Panc1 (cell line): ENCODE results near the gene ELMO1. TPM values are rescaled to one million over a fixed set of nuclear protein-coding genes. Genes with fewer than 3 reads are reported as not detected.

Experiments used
- ATAC-seq: fragments of 200-7000 bp; cut with Tn5 transposase; 2 replicates; pipeline ENCODE4 v1.9.1; 2020; ENCODE audit warnings: mild to moderate bottlenecking, moderate library complexity
- BruUV-seq: library from RNA; stranded (reverse); fragments of 400-500 nt; replicated peaks from 2 replicates; lab custom pipeline; 2021; lab: Mats Ljungman, UMichigan
- CTCF ChIA-PET: fragments of 300-600 bp; sonication (Branson Sonifier 250); formaldehyde crosslinking; loops from one replicate; lab custom pipeline; 2022; ENCODE audit warnings: antibody characterized with exemption; lab: Charles Lee
- POLR2A ChIA-PET: fragments of 300-600 bp; sonication (Branson Sonifier 250); formaldehyde crosslinking; loops from one replicate; lab custom pipeline; 2022; ENCODE audit warnings: antibody characterized with exemption; lab: Charles Lee
- DNase-seq: peaks from one replicate; pipeline ENCODE4 v3.0.0-alpha.2; 2010; ENCODE audit warnings: low read depth, low spot score
- H3K27ac ChIP-seq: 2 replicates; pipeline ENCODE4 v1.5.1; 2011; ENCODE audit warnings: mild to moderate bottlenecking, low read length, inconsistent platforms
- H3K27me3 ChIP-seq: fragments of 200-500 bp; sonication (Bioruptor generic); 2 replicates; pipeline ENCODE4 v1.6.0; 2014; ENCODE audit warnings: low read length, inconsistent platforms; ENCODE audit not compliant: control insufficient read depth, insufficient read depth
- H3K36me3 ChIP-seq: fragments of 200-500 bp; sonication (Bioruptor generic); 2 replicates; pipeline ENCODE4 v1.5.1; 2014; ENCODE audit warnings: inconsistent platforms, mild to moderate bottlenecking, low read length, moderate library complexity; ENCODE audit not compliant: control insufficient read depth, insufficient read depth
- H3K4me1 ChIP-seq: 2 replicates; pipeline ENCODE4 v1.5.1; 2011; ENCODE audit warnings: inconsistent platforms, mild to moderate bottlenecking, low read length, moderate library complexity; ENCODE audit not compliant: control insufficient read depth, insufficient read depth
- H3K4me3 ChIP-seq, 2 experiments: 2 replicates each; pipeline ENCODE4 v1.5.1; 2011 to 2012; ENCODE audit warnings: low read depth in 2 of 2, low read length in 2 of 2, mild to moderate bottlenecking in 2 of 2, inconsistent platforms in 1 of 2, moderate library complexity in 1 of 2
- H3K9me3 ChIP-seq: fragments of 200-500 bp; sonication (Bioruptor generic); 2 replicates; pipeline ENCODE4 v1.5.1; 2014; ENCODE audit warnings: low read depth, mild to moderate bottlenecking, inconsistent platforms, low read length, moderate library complexity; ENCODE audit not compliant: control insufficient read depth, insufficient read depth
- CTCF ChIP-seq: fragments of 450-650 bp; IDR thresholded peaks from 2 replicates; pipeline ENCODE4 v1.5.1; 2017; ENCODE audit warnings: mild to moderate bottlenecking
- POLR2AphosphoS5 ChIP-seq: IDR thresholded peaks from 2 replicates; pipeline ENCODE4 v1.6.1; 2012; ENCODE audit warnings: mild to moderate bottlenecking, low read depth, low read length, moderate library complexity
- SIN3A ChIP-seq: IDR thresholded peaks from 2 replicates; pipeline ENCODE4 v1.6.1; 2012; ENCODE audit warnings: low read depth, mild to moderate bottlenecking, low read length, moderate library complexity, borderline replicate concordance; ENCODE audit not compliant: insufficient read depth
- TCF7L2 ChIP-seq: IDR thresholded peaks from 2 replicates; pipeline ENCODE4 v1.6.1; 2011; ENCODE audit warnings: mild to moderate bottlenecking, low read depth, low read length, inconsistent platforms
- in situ Hi-C: cut with HindIII; loops from 2 replicates; pipeline ENCODE4 v1.10.0; 2016; ENCODE audit warnings: low sequenced_read_pairs, low pct_unique_long_range_greater_than_20kb
- intact Hi-C: fragments of 100-400 bp; cut with micrococcal nuclease; formaldehyde crosslinking; loops from one replicate; pipeline ENCODE4 v1.10.0; 2022; ENCODE audit not compliant: unreplicated experiment
- total RNA-seq: library from RNA; stranded (reverse); gene quantifications from one replicate; pipeline ENCODE4 v1.2.1, GENCODE V29; 2021; ENCODE audit not compliant: unreplicated experiment
- TF ChIP-seq, protein P1 (sequence below), 2 experiments: IDR thresholded peaks; 2 replicates each; pipeline ENCODE4 v1.6.1; 2011 to 2012; ENCODE audit warnings: low read depth in 2 of 2, control low read depth in 1 of 2, low read length in 1 of 2, mild to moderate bottlenecking in 1 of 2, moderate library complexity in 1 of 2; ENCODE audit not compliant: insufficient read depth in 1 of 2

The ELMO1 gene
- total RNA-seq, 1 experiment from 2014 or later = 0.80 TPM

- DNase-seq (no peak), ATAC-seq (no peak)
- intact Hi-C loops = no loop called here
- BruUV-seq = no TSS peak
- Histone ChIP-seq H3K27me3 (peaks cover 31% of the 10 kb centered on the region), H3K4me1 (no peaks in the 10 kb centered on the region), H3K9me3 (no peaks in the 10 kb centered on the region), H3K27ac (no peak overlapping the region), H3K36me3 (no peaks in the 10 kb centered on the region), H3K4me3 (no peak overlapping the region)
- in situ Hi-C loops = no loop called here
- CTCF ChIA-PET = no interaction called here
- POLR2A ChIA-PET = no interaction called here
- TF ChIP-seq TCF7L2 (no peak), CTCF (no peak), SIN3A (no peak), POLR2AphosphoS5 (no peak)
- TF ChIP-seq, protein P1, sequence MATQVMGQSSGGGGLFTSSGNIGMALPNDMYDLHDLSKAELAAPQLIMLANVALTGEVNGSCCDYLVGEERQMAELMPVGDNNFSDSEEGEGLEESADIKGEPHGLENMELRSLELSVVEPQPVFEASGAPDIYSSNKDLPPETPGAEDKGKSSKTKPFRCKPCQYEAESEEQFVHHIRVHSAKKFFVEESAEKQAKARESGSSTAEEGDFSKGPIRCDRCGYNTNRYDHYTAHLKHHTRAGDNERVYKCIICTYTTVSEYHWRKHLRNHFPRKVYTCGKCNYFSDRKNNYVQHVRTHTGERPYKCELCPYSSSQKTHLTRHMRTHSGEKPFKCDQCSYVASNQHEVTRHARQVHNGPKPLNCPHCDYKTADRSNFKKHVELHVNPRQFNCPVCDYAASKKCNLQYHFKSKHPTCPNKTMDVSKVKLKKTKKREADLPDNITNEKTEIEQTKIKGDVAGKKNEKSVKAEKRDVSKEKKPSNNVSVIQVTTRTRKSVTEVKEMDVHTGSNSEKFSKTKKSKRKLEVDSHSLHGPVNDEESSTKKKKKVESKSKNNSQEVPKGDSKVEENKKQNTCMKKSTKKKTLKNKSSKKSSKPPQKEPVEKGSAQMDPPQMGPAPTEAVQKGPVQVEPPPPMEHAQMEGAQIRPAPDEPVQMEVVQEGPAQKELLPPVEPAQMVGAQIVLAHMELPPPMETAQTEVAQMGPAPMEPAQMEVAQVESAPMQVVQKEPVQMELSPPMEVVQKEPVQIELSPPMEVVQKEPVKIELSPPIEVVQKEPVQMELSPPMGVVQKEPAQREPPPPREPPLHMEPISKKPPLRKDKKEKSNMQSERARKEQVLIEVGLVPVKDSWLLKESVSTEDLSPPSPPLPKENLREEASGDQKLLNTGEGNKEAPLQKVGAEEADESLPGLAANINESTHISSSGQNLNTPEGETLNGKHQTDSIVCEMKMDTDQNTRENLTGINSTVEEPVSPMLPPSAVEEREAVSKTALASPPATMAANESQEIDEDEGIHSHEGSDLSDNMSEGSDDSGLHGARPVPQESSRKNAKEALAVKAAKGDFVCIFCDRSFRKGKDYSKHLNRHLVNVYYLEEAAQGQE (IDR thresholded peaks at IDR 0.05; ENCODE audit: insufficient read depth in 1 of 2, low read depth in 2 of 2, low read length in 1 of 2) = no peak
These were observed 192.0 kb downstream of the ELMO1 start for GRCh38 chr7:37256631-37257030.

DNA sequence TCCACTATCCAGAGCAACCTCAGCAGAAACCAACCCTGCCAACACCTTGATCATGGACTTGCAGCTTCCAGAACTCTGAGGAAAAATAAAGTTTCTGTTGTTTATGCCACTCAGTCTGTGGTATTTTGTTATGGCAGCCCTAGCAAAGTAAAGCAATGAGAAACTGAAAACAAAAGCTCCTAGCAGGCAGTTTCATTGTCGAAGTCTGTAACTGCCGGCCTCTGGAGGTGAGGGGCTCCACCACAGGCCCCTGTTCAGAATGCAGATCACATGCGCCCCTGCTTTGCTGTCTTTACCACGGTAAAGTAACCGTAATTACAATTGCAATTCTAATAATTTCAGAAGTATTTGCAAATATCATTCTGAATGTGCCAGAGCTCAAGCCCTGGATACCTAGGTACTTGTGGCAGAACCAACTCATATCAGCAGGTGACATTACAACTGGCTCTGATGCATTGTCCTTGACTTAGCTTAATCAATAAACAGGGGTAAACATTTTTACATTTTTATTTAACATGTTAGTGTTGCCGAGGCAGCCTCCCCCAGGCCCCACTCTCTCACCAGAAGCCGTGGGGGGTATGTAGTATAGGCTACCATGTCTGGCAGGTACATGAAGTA is 193.2 kb downstream of the ELMO1 start:
- DNase-seq = no peak
- no TSS peak for BruUV-seq
- H3K27me3 ChIP-seq = peaks cover 26% of the 10 kb centered on the region
- ATAC-seq = no peak
- intact Hi-C loops = no loop called here
- no peaks in the 10 kb centered on the region for H3K9me3 ChIP-seq
- no peak for TF ChIP-seq POLR2AphosphoS5
- TF ChIP-seq CTCF = no peak
- no peak for TF ChIP-seq SIN3A
- no peak for TF ChIP-seq TCF7L2
- TF ChIP-seq, protein P1 (IDR thresholded peaks at IDR 0.05; ENCODE audit: insufficient read depth in 1 of 2, low read depth in 2 of 2, low read length in 1 of 2) = no peak
- in situ Hi-C loops = no loop called here
- H3K4me3 ChIP-seq = no peak overlapping the region
- H3K36me3 ChIP-seq = no peaks in the 10 kb centered on the region
- ChIA-PET POLR2A (no interaction called here), CTCF (no interaction called here)
- H3K4me1 ChIP-seq = no peaks in the 10 kb centered on the region
- H3K27ac ChIP-seq = no peak overlapping the region
